ENCODE measurements around the gene TMX3.

GRCh38 chr18:68705119-68705518, 9.8 kb downstream of the TMX3 start:
- TF ChIP-seq GATA2 (IDR thresholded peaks at IDR 0.05; ENCODE audit: low read depth, low read length) (no peak), GATA3 (IDR thresholded peaks at IDR 0.05; ENCODE audit: low read depth, low read length) (no peak)
